ENCODE results near the gene LRCOL1.

Gene LRCOL1

GRCh38 chr12:132610051-132610759 lies at the start of gene LRCOL1:
Gene LRCOL1 (minus strand): TSS chr12:132610582. CDS start chr12:132606251, 4,331 bp downstream.
- Histone ChIP-seq H3K4me3 (peak within 1 kb of the TSS; percentile 42), H3K27ac (no peak within 1 kb of the TSS)
- DNase-seq (ENCODE audit: low spot score), result peak; percentile 47
- TF ChIP-seq CTCF (IDR thresholded peaks at IDR 0.05), result no peak

GRCh38 chr12:132660052-132660451 lies 49.7 kb upstream of the LRCOL1 start:
- Histone ChIP-seq H3K4me3 (no peak overlapping the region), H3K27ac (no peak overlapping the region)
- no peak for TF ChIP-seq CTCF (IDR thresholded peaks at IDR 0.05)
- DNase-seq (ENCODE audit: low spot score), result no peak

- Histone ChIP-seq H3K4me3 (no peak overlapping the region), H3K27ac (no peak overlapping the region)
- DNase-seq (ENCODE audit: low spot score), result no peak
- TF ChIP-seq CTCF (IDR thresholded peaks at IDR 0.05), result no peak
Observed at GRCh38 chr12:132659146-132659545, 48.8 kb upstream of the LRCOL1 start.

- no peak overlapping the region for H3K4me3 ChIP-seq
- DNase-seq (ENCODE audit: low spot score), result no peak
- no peak for TF ChIP-seq CTCF (IDR thresholded peaks at IDR 0.05)
- no peak overlapping the region for H3K27ac ChIP-seq
Observed at GRCh38 chr12:132658149-132658894, 47.9 kb upstream of the LRCOL1 start.

GRCh38 chr12:132657004-132657727 lies 46.8 kb upstream of the LRCOL1 start:
- no peak for DNase-seq (ENCODE audit: low spot score)
- Histone ChIP-seq H3K27ac (no peak overlapping the region), H3K4me3 (no peak overlapping the region)
- no peak for TF ChIP-seq CTCF (IDR thresholded peaks at IDR 0.05)

- Histone ChIP-seq H3K4me3 (no peak overlapping the region), H3K27ac (no peak overlapping the region)
- no peak for TF ChIP-seq CTCF (IDR thresholded peaks at IDR 0.05)
- no peak for DNase-seq (ENCODE audit: low spot score)
Observed at GRCh38 chr12:132653567-132654290, 43.3 kb upstream of the LRCOL1 start.
